Retinal pigment epithelial cell (primary cell): ENCODE results near the gene SEPTIN10.

Source experiments
- DNase-seq: peaks from one replicate; pipeline ENCODE4 v3.0.0-alpha.2; 2010; ENCODE audit warnings: low read depth
- H3K4me3 ChIP-seq: 2 replicates; pipeline ENCODE4 v1.5.1; 2011; ENCODE audit warnings: mild to moderate bottlenecking, low read length, control low read depth, moderate library complexity
- CTCF ChIP-seq: conservative IDR thresholded peaks from 2 replicates; pipeline ENCODE4 v1.5.1; 2011; ENCODE audit warnings: low read depth, low read length, control low read depth, inconsistent platforms

SEPTIN10 gene

GRCh38 chr2:109619032-109619615 lies 5.4 kb upstream of the SEPTIN10 start:
- no peak for TF ChIP-seq CTCF
- H3K4me3 ChIP-seq, result no peak overlapping the region
- no peak for DNase-seq

GRCh38 chr2:109616184-109616583 lies 2.4 kb upstream of the SEPTIN10 start:
- TF ChIP-seq CTCF, result no peak
- H3K4me3 ChIP-seq, result no peak overlapping the region
- no peak for DNase-seq

GRCh38 chr2:109615637-109616144 lies 1.9 kb upstream of the SEPTIN10 start:
- no peak for TF ChIP-seq CTCF
- DNase-seq, result no peak
- H3K4me3 ChIP-seq, result peak overlapping the region; percentile 47

GRCh38 chr2:109614715-109615636 lies 1.2 kb upstream of the SEPTIN10 start:
- no peak for DNase-seq
- peak overlapping the region; percentile 47 for H3K4me3 ChIP-seq
- TF ChIP-seq CTCF, result no peak

GRCh38 chr2:109613081-109613921 lies 465 bp downstream of the SEPTIN10 start:
- H3K4me3 ChIP-seq, result peak overlapping the region; percentile 89
- DNase-seq, result no peak
- TF ChIP-seq CTCF, result no peak

GRCh38 chr2:109611467-109612095 lies 2.2 kb downstream of the SEPTIN10 start:
- no peak for TF ChIP-seq CTCF
- no peak for DNase-seq
- no peak overlapping the region for H3K4me3 ChIP-seq
